H1 (cell line): Measurements from ENCODE around the gene CD248. TPM values are rescaled to one million over a fixed set of nuclear protein-coding genes. Genes with fewer than 3 reads are reported as not detected.

Experiments used
- CTCF ChIA-PET: fragments of 300-600 bp; sonication (Branson Sonifier 250); formaldehyde crosslinking; loops from one replicate; lab custom pipeline; 2021; ENCODE audit not compliant: partially characterized antibody; lab: Charles Lee
- POLR2A ChIA-PET: fragments of 300-600 bp; sonication (Branson Sonifier 250); formaldehyde crosslinking; loops from one replicate; lab custom pipeline; 2021; ENCODE audit warnings: inconsistent platforms; ENCODE audit not compliant: partially characterized antibody; lab: Charles Lee
- DNase-seq, 2 experiments: peaks; one replicate each; pipeline versions ENCODE4 v3.0.0 to v3.0.0-alpha.2; 2010 to 2022; ENCODE audit warnings: low spot score in 2 of 2, low read depth in 1 of 2, mixed read lengths in 1 of 2
- FAIRE-seq: peaks from 2 replicates; lab custom pipeline; 2011; peaks lifted over from hg19 to GRCh38; lab: Jason Lieb, UNC
- H2AFZ ChIP-seq: 2 replicates; pipeline ENCODE4 v1.8.1; 2012; ENCODE audit warnings: low read length, inconsistent platforms
- H2AK5ac ChIP-seq: 2 replicates; pipeline ENCODE4 v1.6.1; 2013; ENCODE audit warnings: low read depth, low read length
- H2BK120ac ChIP-seq: replicated peaks from 2 replicates; pipeline ENCODE3; 2013; ENCODE audit warnings: low read depth, low read length, inconsistent platforms
- H2BK12ac ChIP-seq: 2 replicates; pipeline ENCODE4 v1.6.1; 2013; ENCODE audit warnings: low read depth, low read length
- H2BK15ac ChIP-seq: 2 replicates; pipeline ENCODE4 v1.6.1; 2013; ENCODE audit warnings: low read length
- H2BK20ac ChIP-seq: 2 replicates; pipeline ENCODE4 v1.6.1; 2013; ENCODE audit warnings: low read length
- H2BK5ac ChIP-seq: 2 replicates; pipeline ENCODE4 v1.6.1; 2013; ENCODE audit warnings: low read depth, low read length
- H3K14ac ChIP-seq: 2 replicates; pipeline ENCODE4 v1.6.1; 2013; ENCODE audit warnings: inconsistent platforms; ENCODE audit not compliant: insufficient read length
- H3K18ac ChIP-seq: 2 replicates; pipeline ENCODE4 v1.6.1; 2013; ENCODE audit warnings: low read length; ENCODE audit errors: extremely low read depth
- H3K23ac ChIP-seq: 2 replicates; pipeline ENCODE4 v1.6.1; 2013; ENCODE audit warnings: inconsistent platforms; ENCODE audit not compliant: insufficient read length
- H3K23me2 ChIP-seq: 2 replicates; pipeline ENCODE4 v1.6.1; 2013; ENCODE audit warnings: low read depth, low read length
- H3K27ac ChIP-seq: 2 replicates; pipeline ENCODE4 v1.6.1; 2011; ENCODE audit warnings: low read depth, low read length, inconsistent platforms
- H3K27me3 ChIP-seq, 4 experiments: replicated peaks in 1 of 4; 1 replicate in 1 of 4; 2 replicates in 3 of 4; pipeline versions ENCODE4 v1.6.1 to v1.8.1; 2011 to 2013; ENCODE audit warnings: low read length in 3 of 4, mild to moderate bottlenecking in 3 of 4, inconsistent platforms in 2 of 4, mixed read lengths in 2 of 4, moderate library complexity in 1 of 4; ENCODE audit not compliant: control insufficient read depth in 3 of 4, insufficient read depth in 3 of 4; ENCODE audit errors: extremely low read depth in 1 of 4
- H3K36me3 ChIP-seq, 4 experiments: 2 replicates each; pipeline versions ENCODE4 v1.6.1 to v1.8.1; 2011 to 2013; ENCODE audit warnings: mild to moderate bottlenecking in 4 of 4, low read length in 3 of 4, moderate library complexity in 2 of 4, control low read depth in 1 of 4, inconsistent platforms in 1 of 4; ENCODE audit not compliant: insufficient read depth in 4 of 4, control insufficient read depth in 2 of 4
- H3K4ac ChIP-seq: replicated peaks from 2 replicates; pipeline ENCODE3; 2013; ENCODE audit warnings: low read length, low read depth, mixed read lengths, inconsistent platforms; ENCODE audit not compliant: insufficient read length
- H3K4me1 ChIP-seq, 4 experiments: replicated peaks in 1 of 4; 1 replicate in 1 of 4; 2 replicates in 3 of 4; pipeline versions ENCODE4 v1.6.1 to v1.8.1; 2011 to 2013; ENCODE audit warnings: low read length in 3 of 4, inconsistent platforms in 2 of 4, mixed read lengths in 1 of 4; ENCODE audit not compliant: insufficient read depth in 4 of 4, control insufficient read depth in 3 of 4
- H3K4me2 ChIP-seq, 2 experiments: 2 replicates each; pipeline versions ENCODE4 v1.6.1 to v1.8.1; 2011 to 2013; ENCODE audit warnings: low read depth in 2 of 2, low read length in 2 of 2, control low read depth in 1 of 2, inconsistent platforms in 1 of 2, mild to moderate bottlenecking in 1 of 2; ENCODE audit not compliant: insufficient read depth in 1 of 2
- H3K4me3 ChIP-seq, 4 experiments: fragments of 200-600, 300-600 bp in 1 of 4; sonication (generic), shearing (Covaris generic), sonication (Bioruptor Twin) in 1 of 4; 2 replicates each; pipeline versions ENCODE4 v1.5.1 to v1.8.1; 2011 to 2016; ENCODE audit warnings: low read length in 4 of 4, low read depth in 3 of 4, control low read depth in 2 of 4, inconsistent platforms in 2 of 4, mild to moderate bottlenecking in 2 of 4, mixed read lengths in 1 of 4, moderate library complexity in 1 of 4; ENCODE audit not compliant: insufficient read depth in 2 of 4; ENCODE audit errors: extremely low read depth in 1 of 4
- H3K56ac ChIP-seq: replicated peaks from 2 replicates; pipeline ENCODE3; 2013; ENCODE audit warnings: low read depth, mild to moderate bottlenecking, mixed read lengths, low read length, inconsistent platforms; ENCODE audit not compliant: insufficient read length
- H3K79me1 ChIP-seq: 2 replicates; pipeline ENCODE4 v1.6.1; 2013; ENCODE audit warnings: low read depth, low read length, control low read depth
- H3K79me2 ChIP-seq, 2 experiments: 2 replicates each; pipeline versions ENCODE4 v1.6.1 to v1.8.1; 2012 to 2013; ENCODE audit warnings: low read length in 2 of 2, mild to moderate bottlenecking in 2 of 2, inconsistent platforms in 1 of 2; ENCODE audit not compliant: insufficient read depth in 2 of 2, control insufficient read depth in 1 of 2
- H3K9ac ChIP-seq, 4 experiments: replicated peaks in 1 of 4; 1 replicate in 1 of 4; 2 replicates in 3 of 4; pipeline versions ENCODE4 v1.6.1 to v1.8.1; 2011 to 2013; ENCODE audit warnings: low read depth in 3 of 4, low read length in 3 of 4, control low read depth in 2 of 4, mild to moderate bottlenecking in 2 of 4, moderate library complexity in 2 of 4, inconsistent platforms in 1 of 4; ENCODE audit errors: extremely low read depth in 1 of 4
- H3K9me3 ChIP-seq, 2 experiments: 2 replicates each; pipeline versions ENCODE4 v1.6.1 to v1.8.1; 2012 to 2013; ENCODE audit warnings: mild to moderate bottlenecking in 2 of 2, moderate library complexity in 2 of 2, control low read depth in 1 of 2, inconsistent platforms in 1 of 2, low read depth in 1 of 2, low read length in 1 of 2, mixed read lengths in 1 of 2; ENCODE audit not compliant: insufficient read depth in 2 of 2
- H4K20me1 ChIP-seq, 2 experiments: replicated peaks in 1 of 2; 2 replicates each; pipeline versions ENCODE3 to v1.8.1; 2011 to 2013; ENCODE audit warnings: inconsistent platforms in 2 of 2, low read length in 2 of 2, mild to moderate bottlenecking in 1 of 2; ENCODE audit not compliant: insufficient read depth in 2 of 2, control insufficient read depth in 1 of 2
- H4K5ac ChIP-seq: 2 replicates; pipeline ENCODE4 v1.6.1; 2013; ENCODE audit warnings: low read length, low read depth, mixed read lengths, inconsistent platforms; ENCODE audit not compliant: insufficient read length
- H4K8ac ChIP-seq: 2 replicates; pipeline ENCODE4 v1.8.0; 2013; ENCODE audit warnings: mild to moderate bottlenecking, moderate library complexity, low read length, inconsistent platforms; ENCODE audit not compliant: insufficient read depth; ENCODE audit errors: extremely low read depth
- H4K91ac ChIP-seq: replicated peaks from 2 replicates; pipeline ENCODE3; 2013; ENCODE audit warnings: low read length, mixed read lengths, inconsistent platforms; ENCODE audit not compliant: insufficient read length
- ASH2L ChIP-seq: fragments of 200-600, 300-600 bp; sonication (generic); IDR thresholded peaks from one replicate; pipeline ENCODE4 v1.7.1; 2017; ENCODE audit warnings: low read length
- GTF2F1 ChIP-seq: IDR thresholded peaks from 2 replicates; pipeline ENCODE4 v1.6.1; 2012; ENCODE audit warnings: low read depth, low read length, improper control_type of control experiment, borderline replicate concordance
- HDAC6 ChIP-seq: IDR thresholded peaks from one replicate; pipeline ENCODE4 v1.7.1; 2012; ENCODE audit warnings: low read depth, mild to moderate bottlenecking, inconsistent platforms, low read length, moderate library complexity
- MAX ChIP-seq: IDR thresholded peaks from 2 replicates; pipeline ENCODE4 v1.6.1; 2012; ENCODE audit warnings: inconsistent platforms
- RBBP5 ChIP-seq: IDR thresholded peaks from 2 replicates; pipeline ENCODE4 v1.7.1; 2012; ENCODE audit warnings: low read depth, mild to moderate bottlenecking, inconsistent platforms, low read length, moderate library complexity, borderline replicate concordance
- SAP30 ChIP-seq: fragments of 300-600 bp; sonication (generic); IDR thresholded peaks from 2 replicates; pipeline ENCODE4 v1.7.1; 2012; ENCODE audit warnings: low read length, moderate library complexity, mild to moderate bottlenecking, inconsistent platforms; ENCODE audit not compliant: insufficient read depth, insufficient replicate concordance
- SIRT6 ChIP-seq: IDR thresholded peaks from one replicate; pipeline ENCODE4 v1.7.1; 2012; ENCODE audit warnings: low read length, inconsistent platforms
- SP1 ChIP-seq: IDR thresholded peaks from 2 replicates; pipeline ENCODE4 v1.6.1; 2011; ENCODE audit warnings: low read depth, low read length
- SP2 ChIP-seq: IDR thresholded peaks from 2 replicates; pipeline ENCODE4 v1.6.1; 2012; ENCODE audit warnings: mild to moderate bottlenecking, low read length, inconsistent platforms
- USF2 ChIP-seq: IDR thresholded peaks from 2 replicates; pipeline ENCODE4 v1.6.1; 2011; ENCODE audit warnings: low read length, improper control_type of control experiment
- YY1 ChIP-seq: IDR thresholded peaks from 2 replicates; pipeline ENCODE4 v1.6.1; 2011; ENCODE audit warnings: low read depth, mild to moderate bottlenecking, low read length
- WGBS, 2 experiments: shearing (Covaris generic) in 1 of 2; methylation state at CpG; one replicate each; pipeline versions ENCODE4 v1.1.6 to v1.1.7; 2013 to 2015; ENCODE audit warnings: low lambda C conversion rate in 2 of 2, mixed read lengths in 2 of 2, inconsistent platforms in 1 of 2, low coverage in 1 of 2, missing lambda C conversion rate in 1 of 2; ENCODE audit not compliant: insufficient replicate concordance in 2 of 2, insufficient coverage in 1 of 2, insufficient read length in 1 of 2; ENCODE audit errors: extremely low coverage in 1 of 2, missing lambda C conversion rate in 1 of 2; 5-methylcytosine and 5-hydroxymethylcytosine counted together
- polyA plus RNA-seq, 7 experiments: library from polyadenylated mRNA; depleted of rRNA in 3 of 7; stranded (reverse) in 5 of 7; unstranded in 2 of 7; fragments of >200 nt in 5 of 7; fragments of 200-250 nt in 2 of 7; gene quantifications; 1 replicate in 5 of 7; 2 replicates in 1 of 7; 4 replicates in 1 of 7; pipeline versions ENCODE4 v1.2.1 to v1.2.3, GENCODE V29; 2011 to 2013; ENCODE audit warnings: missing spikeins in 2 of 7, mixed read lengths in 2 of 7
- total RNA-seq: library from RNA; stranded (reverse); fragmentation: NEBNext Ultra II Directional; extraction: Animal tissue kit (Norgen Biotek cat#: 25700); gene quantifications from 2 replicates; pipeline ENCODE4 v1.2.1, GENCODE V29; 2021

The CD248 gene
- total and polyA plus RNA-seq, 2 of the 8 experiments (the other 6 are each of a cell fraction or from before 2014, with no cell fraction given), result 2.7 to 3.9 TPM

- Histone ChIP-seq H3K4me3 (no peak overlapping the region), H2BK120ac (no peak overlapping the region), H4K20me1 (peaks cover 3 to 8% of the 10 kb centered on the region in 2 experiments), H3K18ac (no peak overlapping the region), H3K14ac (no peak overlapping the region), H2AK5ac (no peak overlapping the region), H3K4me1 (peaks cover 0 to 20% (median 15%) of the 10 kb centered on the region in 4 experiments; a peak in 6 of 7 replicates), H3K27me3 (no peaks in the 10 kb centered on the region; a peak in 2 of 7 replicates), H4K91ac (no peak overlapping the region), H2BK12ac (no peak overlapping the region), H3K23ac (no peak overlapping the region), H2AFZ (no peak overlapping the region), H3K4me2 (no peak overlapping the region), H3K23me2 (peaks cover 6% of the 10 kb centered on the region; the same call in 1 of the 2 replicates), H4K5ac (no peak overlapping the region), H3K27ac (no peak overlapping the region), H3K36me3 (peaks cover 6 to 12% (median 9%) of the 10 kb centered on the region in 4 experiments; a peak in 4 of 8 replicates), H3K56ac (no peak overlapping the region), H3K9me3 (no peaks in the 10 kb centered on the region), H2BK5ac (no peak overlapping the region), H3K9ac (no peak overlapping the region), H2BK15ac (no peak overlapping the region), H3K79me2 (peaks cover 0 to 14% of the 10 kb centered on the region in 2 experiments; a peak in 2 of 4 replicates), H3K4ac (no peak overlapping the region), H2BK20ac (no peak overlapping the region), H4K8ac (no peak overlapping the region), H3K79me1 (peaks cover 3% of the 10 kb centered on the region)
- POLR2A ChIA-PET, result interaction anchor here (0.8 to 28.7 kb wide), 8 partner anchors 8 to 57 kb away, joined by 3 to 487 read pairs (median 3); partner anchors contain the start of gene SLC29A2
- CTCF ChIA-PET, result interaction anchor here (0.6 to 4.6 kb wide), 15 partner anchors 11 to 449 kb away, joined by 3 to 55 read pairs (median 4); partner anchors contain the start of gene CD248
- FAIRE-seq (no peak), DNase-seq (no peak)
- 79% methylated on average over 14 of the region's 14 CpGs; no CpG with 5 or more reads in 1 of the 2 experiments for WGBS, 2 experiments
- TF ChIP-seq SP2 (no peak), MAX (no peak), USF2 (no peak), RBBP5 (no peak), ASH2L (no peak), SP1 (no peak), SIRT6 (no peak), YY1 (no peak), HDAC6 (no peak), SAP30 (no peak), GTF2F1 (no peak)
Measured at GRCh38 chr11:66339686-66340483, 23.0 kb upstream of the CD248 start.
